Psoas muscle (tissue), 8 donors: ENCODE measurements around the gene NAT9. TPM values are rescaled to one million over a fixed set of nuclear protein-coding genes. Genes with fewer than 3 reads are reported as not detected.

ENCODE experiments used
- ATAC-seq, 4 donors: fragments of 200-7000 bp; cut with Tn5 transposase; one replicate each; pipeline ENCODE4 v1.9.1; 2020; ENCODE audit warnings: moderate library complexity in 3 of 4, mild to moderate bottlenecking in 2 of 4
- DNase-seq, 2 donors: peaks; one replicate each; pipeline ENCODE4 v3.0.0-alpha.2; 2020
- H3K27ac ChIP-seq: fragments of 200-600 bp; one replicate; pipeline ENCODE4 v1.8.0; 2022
- H3K27me3 ChIP-seq, 3 donors: fragments of 200-600 bp in 1 of 3; one replicate each; pipeline versions ENCODE4 v1.6.1 to v1.8.0; 2013 to 2022; ENCODE audit warnings: low read length in 2 of 3, mild to moderate bottlenecking in 2 of 3, moderate library complexity in 1 of 3; ENCODE audit not compliant: insufficient read depth in 3 of 3
- H3K36me3 ChIP-seq, 2 donors: fragments of 200-600 bp in 1 of 2; one replicate each; pipeline versions ENCODE4 v1.6.1 to v1.8.0; 2013 to 2022; ENCODE audit warnings: low read depth in 1 of 2, mild to moderate bottlenecking in 1 of 2, moderate library complexity in 1 of 2; ENCODE audit not compliant: insufficient read depth in 1 of 2
- H3K4me1 ChIP-seq: fragments of 200-600 bp; one replicate; pipeline ENCODE4 v1.8.0; 2022
- H3K4me3 ChIP-seq: fragments of 200-600 bp; one replicate; pipeline ENCODE4 v1.8.0; 2022; ENCODE audit warnings: mild to moderate bottlenecking
- H3K9me3 ChIP-seq: fragments of 200-600 bp; one replicate; pipeline ENCODE4 v1.8.0; 2022
- WGBS, 3 donors: extraction: QIAGEN DNeasy Blood & Tissue Kit; methylation state at CpG; one replicate each; pipeline versions ENCODE4 v1.1.6 to v1.1.7; 2013; 5-methylcytosine and 5-hydroxymethylcytosine counted together
- intact Hi-C, 2 donors: fragments of 100-400 bp; cut with DNase I; formaldehyde crosslinking; loops; one replicate each; pipeline versions ENCODE4 v1.11.0 to v1.14.2; 2022
- polyA plus RNA-seq, 3 donors: library from polyadenylated mRNA; stranded (reverse); fragments of 200-250 nt; gene quantifications; one replicate each; pipeline ENCODE4 v1.2.3, GENCODE V29; 2013
- total RNA-seq, 4 donors: library from RNA; stranded (reverse); fragmentation: NEBNext Ultra II Directional in 2 of 4; extraction: Animal tissue kit (Norgen Biotek cat#: 25700) in 2 of 4; gene quantifications; one replicate each; pipeline versions ENCODE4 v1.2.1 to v1.2.4, GENCODE V29; 2021 to 2023
- TF ChIP-seq, protein P1 (sequence below): fragments of 200-600 bp; IDR thresholded peaks from one replicate; pipeline ENCODE4 v1.8.0; 2022; ENCODE audit warnings: antibody characterized with exemption
- donor health status: healthy with polysubstance abuse.
- donor health status: DM: no; HTN: no; CAD: no; lungs with moderate emphysema.
- donor health status: Bipolar disorder and iron deficiency.
- donor health status: healthy.
- donor health status: DM: yes; HTN: yes; CAD: no.
- donor health status: DM: no; HTN: no; CAD: no.
- donor health status: DM: no; HTN: no; CAD: no.
- donor health status: DM: yes; HTN: yes; CAD: no.

Gene NAT9
- total and polyA plus RNA-seq, 7 donors, result 15.2 to 52.5 (median 25.8) TPM

DNA sequence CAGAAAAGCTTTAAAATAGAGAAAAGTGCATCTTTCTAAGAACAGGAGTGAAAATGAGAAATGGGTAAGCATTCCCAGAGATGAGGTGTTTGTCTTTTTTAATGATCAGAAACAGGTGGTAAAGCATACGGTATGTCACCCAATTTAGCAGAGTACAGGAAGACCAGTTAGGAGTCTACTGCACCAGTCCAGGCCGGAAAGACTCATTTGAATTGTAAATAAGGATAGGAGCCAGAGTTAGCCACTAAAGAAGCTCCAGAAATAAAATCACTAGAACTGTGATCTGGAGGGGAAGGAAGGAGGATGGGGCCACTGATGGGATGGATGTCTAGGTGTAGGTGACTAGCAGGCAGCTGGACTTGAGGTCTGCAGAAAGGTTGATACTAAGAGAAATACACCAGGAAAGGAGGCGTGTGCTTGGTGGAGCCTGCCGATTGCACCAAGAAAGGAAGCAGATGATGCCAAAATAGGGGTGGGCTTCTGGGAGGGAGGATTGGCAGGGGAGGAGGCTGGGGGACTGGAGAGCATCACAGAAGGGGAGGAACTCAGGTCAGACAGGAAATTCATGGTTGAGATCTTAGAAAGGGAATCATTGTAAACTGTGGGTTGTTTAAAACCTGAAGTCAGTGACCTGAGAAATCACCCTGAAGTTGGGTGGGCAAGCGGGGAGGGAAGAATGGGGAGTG lies 8.1 kb upstream of the NAT9 start:
- ATAC-seq (no peak), DNase-seq (no peak)
- H3K9me3 ChIP-seq, result no peaks in the 10 kb centered on the region
- H3K4me1 ChIP-seq, result no peaks in the 10 kb centered on the region
- WGBS, 3 donors, result 82 to 89% (median 89%) methylated on average over 5 of the region's 5 CpGs
- H3K36me3 ChIP-seq, result peaks cover 0 to 51% of the 10 kb centered on the region in 2 donors
- TF ChIP-seq, protein P1, sequence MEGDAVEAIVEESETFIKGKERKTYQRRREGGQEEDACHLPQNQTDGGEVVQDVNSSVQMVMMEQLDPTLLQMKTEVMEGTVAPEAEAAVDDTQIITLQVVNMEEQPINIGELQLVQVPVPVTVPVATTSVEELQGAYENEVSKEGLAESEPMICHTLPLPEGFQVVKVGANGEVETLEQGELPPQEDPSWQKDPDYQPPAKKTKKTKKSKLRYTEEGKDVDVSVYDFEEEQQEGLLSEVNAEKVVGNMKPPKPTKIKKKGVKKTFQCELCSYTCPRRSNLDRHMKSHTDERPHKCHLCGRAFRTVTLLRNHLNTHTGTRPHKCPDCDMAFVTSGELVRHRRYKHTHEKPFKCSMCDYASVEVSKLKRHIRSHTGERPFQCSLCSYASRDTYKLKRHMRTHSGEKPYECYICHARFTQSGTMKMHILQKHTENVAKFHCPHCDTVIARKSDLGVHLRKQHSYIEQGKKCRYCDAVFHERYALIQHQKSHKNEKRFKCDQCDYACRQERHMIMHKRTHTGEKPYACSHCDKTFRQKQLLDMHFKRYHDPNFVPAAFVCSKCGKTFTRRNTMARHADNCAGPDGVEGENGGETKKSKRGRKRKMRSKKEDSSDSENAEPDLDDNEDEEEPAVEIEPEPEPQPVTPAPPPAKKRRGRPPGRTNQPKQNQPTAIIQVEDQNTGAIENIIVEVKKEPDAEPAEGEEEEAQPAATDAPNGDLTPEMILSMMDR, result no peak
- no peak overlapping the region for H3K27ac ChIP-seq
- H3K27me3 ChIP-seq, result no peaks in the 10 kb centered on the region
- intact Hi-C loops, result no loop called here
- H3K4me3 ChIP-seq, result no peak overlapping the region

DNA sequence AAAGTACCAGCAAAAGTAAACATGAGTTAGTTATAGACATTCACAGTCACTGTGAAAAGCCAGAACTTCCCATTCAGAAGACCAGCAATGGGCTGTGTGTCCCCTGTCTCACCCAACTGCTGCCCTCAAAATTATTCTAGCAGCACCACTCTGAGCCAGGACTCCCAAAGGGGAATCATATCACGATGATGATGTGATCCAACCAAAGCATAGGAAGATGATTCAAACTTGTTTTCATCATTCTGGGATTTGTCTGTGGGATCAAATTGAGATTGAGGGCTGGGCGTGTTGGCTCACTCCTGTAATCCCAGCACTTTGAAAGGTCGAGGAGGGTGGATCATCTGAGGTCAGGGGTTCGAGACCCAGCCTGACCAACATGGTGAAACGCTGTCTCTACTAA lies 6.4 kb upstream of the NAT9 start:
- TF ChIP-seq, protein P1, result no peak
- H3K4me3 ChIP-seq, result no peak overlapping the region
- no peak overlapping the region for H3K27ac ChIP-seq
- no peaks in the 10 kb centered on the region for H3K9me3 ChIP-seq
- intact Hi-C loops, result no loop called here
- 87 to 90% (median 89%) methylated on average over 5 of the region's 5 CpGs for WGBS, 3 donors
- H3K27me3 ChIP-seq, result no peaks in the 10 kb centered on the region
- DNase-seq (no peak), ATAC-seq (no peak)
- peaks cover 0 to 52% of the 10 kb centered on the region in 2 donors for H3K36me3 ChIP-seq
- no peaks in the 10 kb centered on the region for H3K4me1 ChIP-seq

DNA sequence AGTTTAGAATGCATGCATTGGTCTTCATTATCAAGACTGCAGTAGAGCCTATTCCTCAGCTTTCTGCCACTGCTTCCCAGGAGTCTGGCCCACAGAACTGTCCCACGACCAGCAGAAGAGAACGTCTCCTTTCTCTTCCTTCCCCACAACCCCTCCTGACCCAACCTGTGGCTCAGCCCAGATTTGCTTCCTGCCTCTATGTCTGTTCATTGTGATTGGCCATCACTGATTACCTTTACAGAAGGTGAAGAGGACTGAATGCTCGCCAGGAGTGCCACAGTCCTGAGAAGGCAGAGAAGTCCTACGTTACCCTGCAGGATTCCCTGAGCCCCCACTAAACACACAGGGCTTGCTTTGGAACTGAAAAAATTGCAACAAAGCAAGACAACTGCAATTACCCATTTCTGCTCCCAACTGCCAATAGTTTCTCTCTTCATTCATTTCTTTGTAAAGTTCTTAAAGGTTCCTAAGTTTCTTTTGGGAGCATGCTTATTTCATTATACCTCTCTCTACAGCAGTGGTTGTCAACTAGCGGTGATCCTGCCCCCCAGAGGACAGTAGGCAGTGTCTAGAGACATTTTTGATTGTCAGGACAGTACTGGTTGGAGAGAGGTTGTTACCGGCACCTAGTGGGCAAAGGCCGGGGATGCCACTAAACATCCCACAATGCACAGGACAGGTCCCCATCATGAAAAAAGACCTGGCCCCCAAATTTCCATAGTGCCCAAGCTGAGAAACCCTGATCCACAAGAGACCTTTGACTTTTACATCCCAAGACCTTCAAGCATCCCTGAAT lies 4.5 kb upstream of the NAT9 start:
- DNase-seq, result no peak
- H3K27me3 ChIP-seq, result no peaks in the 10 kb centered on the region
- H3K4me1 ChIP-seq, result peaks cover 5% of the 10 kb centered on the region
- H3K4me3 ChIP-seq, result no peak overlapping the region
- peaks cover 0 to 42% of the 10 kb centered on the region in 2 donors for H3K36me3 ChIP-seq
- TF ChIP-seq, protein P1, result no peak
- 61 to 80% (median 64%) methylated on average over 7 of the region's 7 CpGs for whole genome bisulfite sequencing, 3 donors
- intact Hi-C loops, result no loop called here
- H3K9me3 ChIP-seq, result no peaks in the 10 kb centered on the region
- no peak overlapping the region for H3K27ac ChIP-seq
- no peak for ATAC-seq

DNA sequence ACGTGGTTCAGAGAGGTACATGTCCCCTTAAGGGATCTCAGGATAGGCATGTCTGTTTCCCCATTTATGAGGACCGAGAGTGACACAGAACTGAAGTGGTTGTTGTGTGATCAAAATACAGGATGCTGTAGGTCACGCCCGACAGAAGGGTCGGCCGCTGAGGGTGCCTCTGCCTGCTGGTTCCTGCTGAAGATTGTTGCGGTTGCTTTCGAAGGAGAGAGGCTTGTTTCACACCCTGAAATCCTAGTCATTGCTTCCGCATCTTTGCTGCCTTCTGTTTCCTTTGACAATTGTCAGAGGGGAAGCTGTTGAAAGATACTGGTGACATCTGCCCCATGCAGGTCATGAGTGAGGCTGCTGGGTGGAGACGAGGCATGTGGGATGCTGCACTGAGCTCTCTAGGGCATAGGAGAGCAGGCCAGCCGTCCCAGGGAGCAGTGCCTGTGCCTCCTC lies 3.8 kb upstream of the NAT9 start:
- DNase-seq (peak in 1 of 2 donors; percentile 73), ATAC-seq (no peak)
- TF ChIP-seq, protein P1, result no peak
- Histone ChIP-seq H3K27me3 (no peaks in the 10 kb centered on the region), H3K4me3 (no peak overlapping the region), H3K36me3 (peaks cover 0 to 40% of the 10 kb centered on the region in 2 donors), H3K4me1 (peaks cover 11% of the 10 kb centered on the region), H3K9me3 (no peaks in the 10 kb centered on the region), H3K27ac (no peak overlapping the region)
- intact Hi-C loops, result no loop called here
- WGBS, 3 donors, result 76 to 79% (median 78%) methylated on average over 11 of the region's 11 CpGs
